Prostate gland (tissue), 2 donors: ENCODE measurements around the gene HDAC3. TPM values are rescaled to one million over a fixed set of nuclear protein-coding genes. Genes with fewer than 3 reads are reported as not detected.

Experiments used
- DNase-seq: peaks from one replicate; pipeline ENCODE4 v3.0.0-alpha.2; 2019; ENCODE audit warnings: low spot score
- H3K27ac ChIP-seq, 2 donors: fragments of 200-600 bp; sonication (generic); 2 replicates each; pipeline ENCODE4 v1.5.1; 2017 to 2019
- H3K27me3 ChIP-seq: fragments of 200-600 bp; sonication (generic); replicated peaks from 2 replicates; pipeline ENCODE4 v1.5.1; 2019; ENCODE audit not compliant: insufficient read depth
- H3K36me3 ChIP-seq, 2 donors: fragments of 200-600 bp; sonication (generic); 1 replicate in 1 of 2; 2 replicates in 1 of 2; pipeline versions ENCODE4 v1.5.1 to v1.8.1; 2017 to 2019
- H3K4me1 ChIP-seq: fragments of 200-600 bp; sonication (generic); replicated peaks from 2 replicates; pipeline ENCODE4 v1.5.1; 2019
- H3K4me3 ChIP-seq, 2 donors: fragments of 200-600 bp; sonication (generic); 2 replicates each; pipeline ENCODE4 v1.5.1; 2017 to 2019
- H3K9me3 ChIP-seq: fragments of 200-600 bp; sonication (generic); 2 replicates; pipeline ENCODE4 v1.5.1; 2017
- CTCF ChIP-seq, 4 experiments: fragments of 200-600 bp in 2 of 4; fragments of 450-650 bp in 2 of 4; sonication (generic) in 2 of 4; IDR thresholded peaks; 1 replicate in 3 of 4; 2 replicates in 1 of 4; pipeline ENCODE4 v1.5.1; 2016 to 2019; ENCODE audit warnings: antibody characterized with exemption in 4 of 4, mild to moderate bottlenecking in 2 of 4, moderate library complexity in 2 of 4
- POLR2A ChIP-seq: fragments of 450-650 bp; IDR thresholded peaks from one replicate; pipeline ENCODE4 v1.6.1; 2016; ENCODE audit warnings: antibody characterized with exemption, mild to moderate bottlenecking
- POLR2AphosphoS5 ChIP-seq: sonication (generic); formaldehyde crosslinking; IDR thresholded peaks from one replicate; pipeline ENCODE4 v1.6.1; 2017; ENCODE audit warnings: antibody characterized with exemption
- WGBS: methylation state at CpG from one replicate; pipeline ENCODE4 v1.1.5; 2018; 5-methylcytosine and 5-hydroxymethylcytosine counted together
- intact Hi-C: fragments of 100-400 bp; cut with DNase I; formaldehyde crosslinking; loops from one replicate; pipeline ENCODE4 v1.14.2; 2022
- total RNA-seq, 2 donors: library from RNA; depleted of rRNA; stranded (reverse); fragments of >200 nt; gene quantifications; one replicate each; pipeline ENCODE4 v1.1.0, GENCODE V29; 2016

The HDAC3 gene
- total RNA-seq, 2 donors from 2014 or later = 54.9 to 74.6 TPM

GRCh38 chr5:141637123-141637766 is 596 bp upstream of the HDAC3 start:
- H3K4me1 ChIP-seq = peaks cover 13% of the 10 kb centered on the region
- no peaks in the 10 kb centered on the region for H3K9me3 ChIP-seq
- peak overlapping the region; percentile 80 to 81 for H3K27ac ChIP-seq
- intact Hi-C loops = no loop called here
- TF ChIP-seq POLR2AphosphoS5 = no peak
- TF ChIP-seq CTCF (IDR thresholded peaks at IDR 0.05) = no peak
- TF ChIP-seq POLR2A = no peak
- H3K36me3 ChIP-seq = no peaks in the 10 kb centered on the region
- DNase-seq = peak; percentile 10
- peak overlapping the region; percentile 56 to 87 for H3K4me3 ChIP-seq
- no peaks in the 10 kb centered on the region for H3K27me3 ChIP-seq
- whole genome bisulfite sequencing = under 1% methylated on average over 46 of the region's 63 CpGs

- Histone ChIP-seq H3K4me3 (peak overlapping the region; percentile 56 to 87), H3K4me1 (peaks cover 13% of the 10 kb centered on the region), H3K27ac (peak overlapping the region; percentile 80 to 81), H3K9me3 (no peaks in the 10 kb centered on the region), H3K27me3 (no peaks in the 10 kb centered on the region), H3K36me3 (no peaks in the 10 kb centered on the region)
- intact Hi-C loops = no loop called here
- 4% methylated on average over 4 of the region's 4 CpGs for WGBS
- DNase-seq = no peak
- TF ChIP-seq CTCF (IDR thresholded peaks at IDR 0.05) = no peak
- TF ChIP-seq POLR2A = no peak
- TF ChIP-seq POLR2AphosphoS5 = no peak
These were observed 590 bp downstream of the HDAC3 start for GRCh38 chr5:141636106-141636412.

- H3K4me3 ChIP-seq = peak overlapping the region; percentile 56 to 87
- no peaks in the 10 kb centered on the region for H3K27me3 ChIP-seq
- no peak overlapping the region for H3K27ac ChIP-seq
- intact Hi-C loops = no loop called here
- H3K36me3 ChIP-seq = no peaks in the 10 kb centered on the region
- no peak for DNase-seq
- 43% methylated on average over 7 of the region's 7 CpGs for WGBS
- peaks cover 13% of the 10 kb centered on the region for H3K4me1 ChIP-seq
- no peak for TF ChIP-seq CTCF (IDR thresholded peaks at IDR 0.05)
- no peak for TF ChIP-seq POLR2AphosphoS5
- TF ChIP-seq POLR2A = no peak
- no peaks in the 10 kb centered on the region for H3K9me3 ChIP-seq
These were observed 1.0 kb downstream of the HDAC3 start for GRCh38 chr5:141635646-141636045.

GRCh38 chr5:141634720-141635119 is 1.9 kb downstream of the HDAC3 start:
- Histone ChIP-seq H3K4me1 (peaks cover 13% of the 10 kb centered on the region), H3K27me3 (no peaks in the 10 kb centered on the region), H3K36me3 (no peaks in the 10 kb centered on the region), H3K9me3 (no peaks in the 10 kb centered on the region), H3K4me3 (no peak overlapping the region), H3K27ac (no peak overlapping the region)
- DNase-seq = no peak
- 98% methylated on average over 6 of the region's 6 CpGs for WGBS
- intact Hi-C loops = no loop called here
- TF ChIP-seq CTCF (IDR thresholded peaks at IDR 0.05) = no peak
- no peak for TF ChIP-seq POLR2A
- no peak for TF ChIP-seq POLR2AphosphoS5

GRCh38 chr5:141633871-141634561 is 2.6 kb downstream of the HDAC3 start:
- H3K27ac ChIP-seq = no peak overlapping the region
- 75% methylated on average over 5 of the region's 5 CpGs for WGBS
- no peak overlapping the region for H3K4me3 ChIP-seq
- no peaks in the 10 kb centered on the region for H3K36me3 ChIP-seq
- intact Hi-C loops = no loop called here
- H3K4me1 ChIP-seq = peaks cover 13% of the 10 kb centered on the region
- H3K9me3 ChIP-seq = no peaks in the 10 kb centered on the region
- H3K27me3 ChIP-seq = no peaks in the 10 kb centered on the region
- TF ChIP-seq POLR2A = no peak
- TF ChIP-seq CTCF (IDR thresholded peaks at IDR 0.05) = no peak
- no peak for TF ChIP-seq POLR2AphosphoS5
- DNase-seq = no peak
